C4-2B (cell line): ENCODE data around the gene HELQ.
"Not testable (repeated sequence)": the region's sequence is repeated elsewhere in the genome, so short reads cannot be mapped to it uniquely, and the experiment has no call there.

Experiments
- H3K27ac ChIP-seq: fragments of 450-650 bp; 2 replicates; pipeline ENCODE4 v1.5.1; 2017
- ZFX ChIP-seq: fragments of 450-650 bp; IDR thresholded peaks from 2 replicates; pipeline ENCODE4 v1.6.1; 2017
- TF ChIP-seq, protein P1 (sequence below): fragments of 450-650 bp; conservative IDR thresholded peaks from 2 replicates; pipeline ENCODE4 v1.5.1; 2017; ENCODE audit warnings: mild to moderate bottlenecking

The HELQ gene

GRCh38 chr4:83417566-83417965 lies 38.1 kb downstream of the HELQ start:
- TF ChIP-seq ZFX, result no peak
- TF ChIP-seq, protein P1, sequence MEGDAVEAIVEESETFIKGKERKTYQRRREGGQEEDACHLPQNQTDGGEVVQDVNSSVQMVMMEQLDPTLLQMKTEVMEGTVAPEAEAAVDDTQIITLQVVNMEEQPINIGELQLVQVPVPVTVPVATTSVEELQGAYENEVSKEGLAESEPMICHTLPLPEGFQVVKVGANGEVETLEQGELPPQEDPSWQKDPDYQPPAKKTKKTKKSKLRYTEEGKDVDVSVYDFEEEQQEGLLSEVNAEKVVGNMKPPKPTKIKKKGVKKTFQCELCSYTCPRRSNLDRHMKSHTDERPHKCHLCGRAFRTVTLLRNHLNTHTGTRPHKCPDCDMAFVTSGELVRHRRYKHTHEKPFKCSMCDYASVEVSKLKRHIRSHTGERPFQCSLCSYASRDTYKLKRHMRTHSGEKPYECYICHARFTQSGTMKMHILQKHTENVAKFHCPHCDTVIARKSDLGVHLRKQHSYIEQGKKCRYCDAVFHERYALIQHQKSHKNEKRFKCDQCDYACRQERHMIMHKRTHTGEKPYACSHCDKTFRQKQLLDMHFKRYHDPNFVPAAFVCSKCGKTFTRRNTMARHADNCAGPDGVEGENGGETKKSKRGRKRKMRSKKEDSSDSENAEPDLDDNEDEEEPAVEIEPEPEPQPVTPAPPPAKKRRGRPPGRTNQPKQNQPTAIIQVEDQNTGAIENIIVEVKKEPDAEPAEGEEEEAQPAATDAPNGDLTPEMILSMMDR, result no peak
- no peak overlapping the region for H3K27ac ChIP-seq

DNA sequence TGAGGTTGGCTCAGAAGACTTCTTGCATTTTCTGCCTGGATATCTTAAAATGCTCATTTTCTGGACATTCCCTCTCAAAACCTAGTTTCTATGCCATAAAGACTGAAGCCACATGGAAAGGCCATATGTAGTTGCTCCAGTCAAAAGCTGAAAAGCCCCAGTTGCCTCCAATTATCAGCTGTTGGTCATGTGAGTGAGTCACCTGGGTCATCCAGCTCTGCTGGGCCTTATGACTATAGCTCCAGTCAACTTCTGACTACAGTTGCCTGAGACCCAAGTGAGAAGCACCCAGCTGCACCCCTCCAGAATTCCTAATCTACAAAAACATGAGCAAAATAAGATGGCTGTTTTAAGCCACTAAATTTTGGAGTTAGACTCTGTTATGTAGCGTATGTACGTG lies 41.9 kb downstream of the HELQ start:
- TF ChIP-seq ZFX, result no peak
- TF ChIP-seq, protein P1, result no peak

DNA sequence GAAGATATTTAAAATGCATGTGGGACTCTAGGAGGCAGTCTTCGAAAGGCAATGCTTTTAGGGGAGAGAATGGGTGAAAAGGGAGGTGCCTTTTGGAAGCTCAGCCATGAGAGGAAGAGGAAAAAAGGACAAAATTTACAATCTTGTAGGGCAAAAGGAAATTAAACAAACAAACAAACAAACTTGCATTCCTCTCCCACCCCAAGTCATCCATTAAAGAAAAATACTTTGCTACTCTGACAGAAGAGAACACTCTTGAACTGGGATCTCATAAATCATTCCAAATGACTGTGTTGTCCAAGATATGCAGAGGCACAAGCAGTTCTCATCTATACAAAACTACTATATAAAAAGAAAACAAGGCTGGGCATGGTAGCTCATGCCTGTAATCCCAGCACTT lies 46.7 kb downstream of the HELQ start:
- H3K27ac ChIP-seq, result no peak overlapping the region
- TF ChIP-seq, protein P1, result no peak
- TF ChIP-seq ZFX, result no peak

More for the DNA sequence above, 41.9 kb downstream of the HELQ start:
- H3K27ac ChIP-seq, result no peak overlapping the region

- H3K27ac ChIP-seq, result no peak overlapping the region
- no peak for TF ChIP-seq ZFX
- TF ChIP-seq, protein P1, result no peak
These were observed 49.5 kb downstream of the HELQ start for GRCh38 chr4:83405844-83406816.

DNA sequence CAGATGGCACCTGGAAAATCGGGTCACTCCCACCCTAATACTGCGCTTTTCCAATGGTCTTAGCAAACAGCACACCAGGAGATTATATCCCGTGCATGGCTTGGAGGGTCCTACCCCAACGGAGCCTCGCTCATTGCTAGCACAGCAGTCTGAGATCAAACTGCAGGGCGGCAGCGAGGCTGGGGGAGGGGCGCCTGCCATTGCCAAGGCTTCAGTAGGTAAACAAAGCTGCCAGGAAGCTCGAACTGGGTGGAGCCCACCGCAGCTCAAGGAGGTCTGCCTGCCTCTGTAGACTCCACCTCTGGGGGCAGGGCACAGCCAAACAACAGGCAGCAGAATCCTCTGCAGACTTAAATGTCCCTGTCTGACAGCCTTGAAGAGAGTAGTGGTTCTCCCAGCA lies 57.5 kb downstream of the HELQ start:
- not testable (repeated sequence) for H3K27ac ChIP-seq

GRCh38 chr4:83393908-83394307 lies 61.7 kb downstream of the HELQ start:
- no peak overlapping the region for H3K27ac ChIP-seq
- TF ChIP-seq, protein P1, result no peak
- TF ChIP-seq ZFX, result no peak

DNA sequence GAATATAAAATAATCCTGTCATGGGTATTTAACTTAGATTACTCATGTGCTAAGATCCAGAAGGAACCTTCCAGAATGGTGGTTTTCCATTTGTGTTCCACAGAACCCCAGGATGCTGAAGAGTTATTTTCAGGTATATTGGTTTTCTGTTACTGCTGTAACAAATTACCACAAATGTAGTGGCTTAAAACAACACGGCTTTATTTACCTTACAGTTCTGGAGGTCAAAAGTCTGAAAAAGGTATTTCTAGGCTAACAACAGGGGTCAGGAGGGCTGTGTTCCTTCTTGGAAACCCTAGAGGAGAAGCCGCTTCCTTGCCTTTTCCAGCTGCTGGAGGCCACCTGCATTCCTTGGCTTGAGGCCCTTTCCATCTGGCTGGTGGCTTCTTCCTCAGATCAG lies 63.1 kb downstream of the HELQ start:
- TF ChIP-seq, protein P1, result no peak
- TF ChIP-seq ZFX, result no peak
- no peak overlapping the region for H3K27ac ChIP-seq
